Keratinocyte (primary cell): ENCODE data around the gene UBE2L5. TPM values are rescaled to one million over a fixed set of nuclear protein-coding genes. Genes with fewer than 3 reads are reported as not detected.

Experiments
- DNase-seq: peaks from one replicate; pipeline ENCODE4 v3.0.0-alpha.2; 2011; ENCODE audit warnings: low read depth, missing footprints, low spot score
- FAIRE-seq: peaks from 2 replicates; lab custom pipeline; 2011; peaks lifted over from hg19 to GRCh38; lab: Jason Lieb, UNC
- H2AFZ ChIP-seq: 2 replicates; pipeline ENCODE4 v1.6.0; 2012; ENCODE audit warnings: low read length, control low read depth, inconsistent platforms; ENCODE audit not compliant: control insufficient read depth
- H3K27ac ChIP-seq: 2 replicates; pipeline ENCODE4 v1.5.1; 2011; ENCODE audit warnings: low read length; ENCODE audit not compliant: control insufficient read depth, insufficient read depth
- H3K27me3 ChIP-seq: 3 replicates; pipeline ENCODE4 v1.6.0; 2011; ENCODE audit warnings: low read length; ENCODE audit not compliant: control insufficient read depth, insufficient read depth; ENCODE audit errors: extremely low read depth
- H3K36me3 ChIP-seq, 2 experiments: 2 replicates in 1 of 2; 3 replicates in 1 of 2; pipeline ENCODE4 v1.5.1; 2011; ENCODE audit warnings: low read length in 2 of 2, mild to moderate bottlenecking in 1 of 2; ENCODE audit not compliant: control insufficient read depth in 2 of 2, insufficient read depth in 2 of 2; ENCODE audit errors: extremely low read depth in 1 of 2
- H3K4me1 ChIP-seq: 3 replicates; pipeline ENCODE4 v1.5.1; 2011; ENCODE audit warnings: low read length; ENCODE audit not compliant: control insufficient read depth, insufficient read depth; ENCODE audit errors: extremely low read depth
- H3K4me2 ChIP-seq: 3 replicates; pipeline ENCODE4 v1.6.0; 2011; ENCODE audit warnings: low read depth, low read length; ENCODE audit not compliant: control insufficient read depth, insufficient read depth; ENCODE audit errors: extremely low read depth
- H3K4me3 ChIP-seq, 3 experiments: fragments of 200-600 bp in 1 of 3; sonication (generic) in 1 of 3; 2 replicates in 2 of 3; 3 replicates in 1 of 3; pipeline ENCODE4 v1.5.1; 2011 to 2016; ENCODE audit warnings: low read length in 3 of 3, mild to moderate bottlenecking in 3 of 3, control low read depth in 2 of 3, inconsistent platforms in 1 of 3, low read depth in 1 of 3, mixed read lengths in 1 of 3, mixed run types in 1 of 3, moderate library complexity in 1 of 3; ENCODE audit not compliant: control insufficient read depth in 2 of 3, insufficient read depth in 2 of 3; ENCODE audit errors: extremely low read depth in 1 of 3
- H3K79me2 ChIP-seq: 2 replicates; pipeline ENCODE4 v1.6.0; 2012; ENCODE audit warnings: low read length; ENCODE audit not compliant: control insufficient read depth, insufficient read depth
- H3K9ac ChIP-seq: 3 replicates; pipeline ENCODE4 v1.6.0; 2011; ENCODE audit warnings: low read length; ENCODE audit not compliant: control insufficient read depth, insufficient read depth; ENCODE audit errors: extremely low read depth
- H3K9me1 ChIP-seq: 3 replicates; pipeline ENCODE4 v1.6.0; 2011; ENCODE audit warnings: low read length; ENCODE audit not compliant: control insufficient read depth, insufficient read depth; ENCODE audit errors: extremely low read depth
- H3K9me3 ChIP-seq: 2 replicates; pipeline ENCODE4 v1.5.1; 2012; ENCODE audit warnings: low read depth, low read length; ENCODE audit not compliant: control insufficient read depth
- H4K20me1 ChIP-seq: 3 replicates; pipeline ENCODE4 v1.6.0; 2011; ENCODE audit warnings: low read length; ENCODE audit not compliant: control insufficient read depth, insufficient read depth; ENCODE audit errors: extremely low read depth
- CTCF ChIP-seq, 3 experiments: IDR thresholded peaks in 1 of 3; conservative IDR thresholded peaks in 1 of 3; optimal IDR thresholded peaks in 1 of 3; 2 replicates in 2 of 3; 3 replicates in 1 of 3; pipeline versions ENCODE3 to v1.5.1; 2011; ENCODE audit warnings: low read length in 3 of 3, mild to moderate bottlenecking in 3 of 3, moderate library complexity in 2 of 3, control low read depth in 1 of 3, inconsistent platforms in 1 of 3; ENCODE audit not compliant: insufficient read depth in 2 of 3; ENCODE audit errors: extremely low read depth in 1 of 3
- EZH2 ChIP-seq: IDR thresholded peaks from one replicate; pipeline ENCODE4 v1.6.1; 2012; ENCODE audit warnings: inconsistent platforms, mild to moderate bottlenecking, low read length, moderate library complexity
- dilution Hi-C: fragments of 300-500 bp; cut with MboI; formaldehyde crosslinking; loops from one replicate; pipeline ENCODE4 v1.7.0; 2020; ENCODE audit warnings: low sequenced_read_pairs; ENCODE audit not compliant: extremely low pct_ligation_motif_present
- polyA plus RNA-seq, 5 experiments: library from polyadenylated mRNA; depleted of rRNA in 3 of 5; stranded (reverse) in 3 of 5; stranded (forward) in 1 of 5; unstranded in 1 of 5; fragments of >200 nt; gene quantifications; 1 replicate in 1 of 5; 2 replicates in 3 of 5; 3 replicates in 1 of 5; pipeline versions ENCODE4 v1.2.1 to v1.2.3, GENCODE V29; 2011 to 2012; ENCODE audit warnings: missing spikeins in 2 of 5, low read depth in 1 of 5, low replicate concordance in 1 of 5

Gene UBE2L5
- polyA plus RNA-seq, 1 donor (not counting 4 experiments of a cell fraction or from before 2014, with no cell fraction given): 0.38 TPM

DNA sequence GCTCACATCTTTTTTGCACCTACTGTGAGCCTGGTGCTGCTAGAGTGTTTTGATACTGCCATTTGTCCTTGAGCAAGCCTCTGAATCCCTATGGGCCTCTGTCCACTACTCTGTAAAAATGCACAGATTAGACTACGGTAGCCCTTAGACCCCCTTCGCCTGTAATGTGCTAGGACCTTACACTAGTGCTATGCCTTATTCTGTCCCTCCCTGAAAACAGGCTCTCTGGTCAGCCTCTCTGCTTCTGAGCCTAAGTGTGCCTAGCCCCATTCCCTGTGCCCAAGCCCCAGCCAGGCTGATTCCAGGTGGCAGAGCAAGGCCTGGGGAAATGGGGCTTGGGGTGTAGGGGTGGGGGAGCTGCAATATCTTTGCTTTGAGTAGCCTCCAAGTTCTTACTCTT lies 32.7 kb downstream of the UBE2L5 start:
- Histone ChIP-seq H3K4me1 (no peaks in the 10 kb centered on the region), H2AFZ (no peak overlapping the region), H3K27me3 (no peaks in the 10 kb centered on the region), H3K9me1 (no peaks in the 10 kb centered on the region), H3K9ac (no peak overlapping the region), H3K27ac (no peak overlapping the region), H3K79me2 (no peaks in the 10 kb centered on the region), H3K9me3 (no peaks in the 10 kb centered on the region), H4K20me1 (no peaks in the 10 kb centered on the region), H3K36me3 (no peaks in the 10 kb centered on the region), H3K4me3 (no peak overlapping the region), H3K4me2 (no peak overlapping the region)
- dilution Hi-C loops: no loop called here
- FAIRE-seq (no peak), DNase-seq (no peak)
- TF ChIP-seq EZH2: no peak
- TF ChIP-seq CTCF (optimal IDR thresholded peaks at IDR 0.05 in 1 of 3, IDR thresholded peaks at IDR 0.05 in 1 of 3, conservative IDR thresholded peaks at IDR 0.05 in 1 of 3; ENCODE audit: extremely low read depth in 1 of 3, insufficient read depth in 2 of 3, low read length in 3 of 3): no peak

DNA sequence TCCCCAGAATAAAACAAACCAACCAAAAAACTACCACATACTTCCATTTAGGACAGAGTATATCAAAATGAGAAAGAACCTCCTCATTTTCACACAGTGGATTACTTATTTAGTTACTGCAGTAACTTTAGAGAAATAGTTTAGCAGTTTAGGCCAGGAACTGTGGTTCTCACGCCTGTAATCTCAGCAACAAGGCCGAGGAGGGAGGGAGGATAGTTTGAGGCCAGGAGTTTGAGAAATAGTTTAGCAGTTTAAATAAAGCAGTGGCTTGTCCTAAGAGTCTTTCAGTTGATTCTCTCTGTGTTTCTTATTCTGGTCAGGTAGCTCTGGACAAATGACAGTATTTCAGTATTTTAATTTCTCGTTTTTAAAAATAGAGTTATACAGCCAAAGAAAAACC lies 34.0 kb downstream of the UBE2L5 start:
- Histone ChIP-seq H3K9me1 (no peaks in the 10 kb centered on the region), H3K4me3 (no peak overlapping the region), H3K79me2 (no peaks in the 10 kb centered on the region), H2AFZ (no peak overlapping the region), H4K20me1 (no peaks in the 10 kb centered on the region), H3K4me1 (no peaks in the 10 kb centered on the region), H3K9ac (no peak overlapping the region), H3K4me2 (no peak overlapping the region), H3K27ac (no peak overlapping the region), H3K9me3 (no peaks in the 10 kb centered on the region), H3K36me3 (no peaks in the 10 kb centered on the region), H3K27me3 (no peaks in the 10 kb centered on the region)
- no peak for FAIRE-seq
- dilution Hi-C loops: no loop called here
- TF ChIP-seq EZH2 (no peak), CTCF (optimal IDR thresholded peaks at IDR 0.05 in 1 of 3, IDR thresholded peaks at IDR 0.05 in 1 of 3, conservative IDR thresholded peaks at IDR 0.05 in 1 of 3; ENCODE audit: extremely low read depth in 1 of 3, insufficient read depth in 2 of 3, low read length in 3 of 3) (no peak)
- no peak for DNase-seq
